Suprapubic skin (tissue), 4 donors: ENCODE results near the gene CEP295NL. TPM values are rescaled to one million over a fixed set of nuclear protein-coding genes. Genes with fewer than 3 reads are reported as not detected.

ENCODE experiments used
- DNase-seq, 2 donors: peaks; one replicate each; pipeline ENCODE4 v3.0.0-alpha.2; 2019; ENCODE audit warnings: low spot score in 2 of 2
- H3K27ac ChIP-seq: fragments of 200-600 bp; sonication (generic); one replicate; pipeline ENCODE4 v1.5.1; 2019
- H3K27me3 ChIP-seq: fragments of 200-600 bp; sonication (generic); one replicate; pipeline ENCODE4 v1.5.1; 2019
- H3K36me3 ChIP-seq: fragments of 200-600 bp; sonication (generic); one replicate; pipeline ENCODE4 v1.5.1; 2019
- H3K4me1 ChIP-seq: fragments of 200-600 bp; sonication (generic); one replicate; pipeline ENCODE4 v1.5.1; 2019
- H3K4me3 ChIP-seq: fragments of 200-600 bp; sonication (generic); one replicate; pipeline ENCODE4 v1.5.1; 2019; ENCODE audit warnings: mild to moderate bottlenecking
- H3K9me3 ChIP-seq: fragments of 200-600 bp; sonication (generic); one replicate; pipeline ENCODE4 v1.5.1; 2019
- CTCF ChIP-seq, 2 donors: fragments of 200-600 bp in 1 of 2; fragments of 450-650 bp in 1 of 2; sonication (generic) in 1 of 2; IDR thresholded peaks; one replicate each; pipeline ENCODE4 v1.5.1; 2016 to 2019; ENCODE audit warnings: antibody characterized with exemption in 2 of 2, mild to moderate bottlenecking in 1 of 2, moderate library complexity in 1 of 2
- EP300 ChIP-seq: sonication (generic); formaldehyde crosslinking; IDR thresholded peaks from one replicate; pipeline ENCODE4 v1.6.1; 2017; ENCODE audit warnings: antibody characterized with exemption
- POLR2A ChIP-seq, 2 donors: fragments of 450-650 bp; IDR thresholded peaks; one replicate each; pipeline ENCODE4 v1.6.1; 2017; ENCODE audit warnings: antibody characterized with exemption in 2 of 2, mild to moderate bottlenecking in 2 of 2, moderate library complexity in 2 of 2
- POLR2AphosphoS5 ChIP-seq, 3 donors: sonication (generic); formaldehyde crosslinking; IDR thresholded peaks; one replicate each; pipeline ENCODE4 v1.6.1; 2017; ENCODE audit warnings: antibody characterized with exemption in 3 of 3
- WGBS: methylation state at CpG from one replicate; pipeline ENCODE4 v1.1.5; 2018; 5-methylcytosine and 5-hydroxymethylcytosine counted together
- total RNA-seq, 4 donors: library from RNA; depleted of rRNA; stranded (reverse); fragments of >200 nt; gene quantifications; one replicate each; pipeline ENCODE4 v1.1.0, GENCODE V29; 2016

Gene CEP295NL
- total RNA-seq, 4 donors from 2014 or later = 2.4 to 11.1 (median 3.5) TPM

GRCh38 chr17:78849026-78849425 is 54.0 kb downstream of the CEP295NL start:
- Histone ChIP-seq H3K27me3 (no peaks in the 10 kb centered on the region), H3K4me3 (no peak overlapping the region), H3K27ac (no peak overlapping the region), H3K9me3 (no peaks in the 10 kb centered on the region), H3K36me3 (peaks cover 7% of the 10 kb centered on the region), H3K4me1 (no peaks in the 10 kb centered on the region)
- no peak for DNase-seq
- WGBS = 89% methylated on average over 5 of the region's 5 CpGs
- TF ChIP-seq POLR2A (IDR thresholded peaks at IDR 0.05) = no peak
- no peak for TF ChIP-seq POLR2AphosphoS5 (IDR thresholded peaks at IDR 0.05)
- no peak for TF ChIP-seq EP300
- TF ChIP-seq CTCF (IDR thresholded peaks at IDR 0.05) = no peak

GRCh38 chr17:78847052-78847451 is 55.9 kb downstream of the CEP295NL start:
- Histone ChIP-seq H3K27me3 (no peaks in the 10 kb centered on the region), H3K36me3 (no peaks in the 10 kb centered on the region), H3K4me1 (no peaks in the 10 kb centered on the region), H3K4me3 (no peak overlapping the region), H3K9me3 (no peaks in the 10 kb centered on the region), H3K27ac (no peak overlapping the region)
- 99% methylated on average over 3 of the region's 3 CpGs for WGBS
- DNase-seq = no peak
- TF ChIP-seq EP300 (no peak), CTCF (IDR thresholded peaks at IDR 0.05) (no peak), POLR2A (IDR thresholded peaks at IDR 0.05) (no peak), POLR2AphosphoS5 (IDR thresholded peaks at IDR 0.05) (no peak)

GRCh38 chr17:78844301-78845005 is 58.5 kb downstream of the CEP295NL start:
- Histone ChIP-seq H3K4me1 (peaks cover 14% of the 10 kb centered on the region), H3K27ac (no peak overlapping the region), H3K27me3 (no peaks in the 10 kb centered on the region), H3K9me3 (no peaks in the 10 kb centered on the region), H3K36me3 (no peaks in the 10 kb centered on the region), H3K4me3 (no peak overlapping the region)
- no peak for DNase-seq
- 73% methylated on average over 9 of the region's 9 CpGs for WGBS
- TF ChIP-seq EP300 (no peak), CTCF (IDR thresholded peaks at IDR 0.05) (no peak)

- Histone ChIP-seq H3K36me3 (peaks cover under 1% of the 10 kb centered on the region), H3K9me3 (no peaks in the 10 kb centered on the region), H3K27ac (no peak overlapping the region), H3K4me1 (peaks cover 27% of the 10 kb centered on the region), H3K27me3 (no peaks in the 10 kb centered on the region), H3K4me3 (no peak overlapping the region)
- no peak for TF ChIP-seq POLR2A (IDR thresholded peaks at IDR 0.05)
- TF ChIP-seq CTCF (IDR thresholded peaks at IDR 0.05) = peak in 1 of 2 donors; percentile 69
- WGBS = 51% methylated on average over 10 of the region's 10 CpGs
- DNase-seq = no peak
These were observed 60.0 kb downstream of the CEP295NL start for GRCh38 chr17:78842881-78843565.

GRCh38 chr17:78840780-78841611 is 62.0 kb downstream of the CEP295NL start, which contains the start of gene USP36:
TSS of gene USP36 (minus strand) at chr17:78840814. CDS start at chr17:78836363, 4,451 bp downstream.
- H3K27ac ChIP-seq = peak within 1 kb of the TSS; percentile 98
- WGBS = 0% methylated on average over 25 of the region's 74 CpGs
- H3K4me3 ChIP-seq = peak within 1 kb of the TSS; percentile 81
- H3K4me1 ChIP-seq = peaks cover 34% of the 10 kb centered on the region
- TF ChIP-seq EP300 (peak; percentile 96), POLR2AphosphoS5 (IDR thresholded peaks at IDR 0.05) (peak; percentile 74 to 99 (median 88)), POLR2A (IDR thresholded peaks at IDR 0.05) (peak; percentile 72 to 85), CTCF (IDR thresholded peaks at IDR 0.05) (peak in 1 of 2 donors; percentile 9)
- no peaks in the 10 kb centered on the region for H3K9me3 ChIP-seq
- no peaks in the 10 kb centered on the region for H3K27me3 ChIP-seq
- H3K36me3 ChIP-seq = peaks cover 19% of the 10 kb centered on the region
- DNase-seq = peak; percentile 100
